CD4-positive, alpha-beta memory T cell (primary cell): Measurements from ENCODE around the gene SRCAP. TPM values are rescaled to one million over a fixed set of nuclear protein-coding genes. Genes with fewer than 3 reads are reported as not detected.
A peak's percentile ranks its signal among the peaks of the same experiment; 100 is the strongest.

Experiments
- CTCF ChIA-PET: fragments of 350-600 bp; sonication (Branson Sonifier 250); formaldehyde crosslinking; loops from one replicate; lab custom pipeline; 2021; ENCODE audit warnings: inconsistent platforms; ENCODE audit not compliant: partially characterized antibody; lab: Charles Lee
- POLR2A ChIA-PET: fragments of 350-600 bp; sonication (Branson Sonifier 250); formaldehyde crosslinking; loops from one replicate; lab custom pipeline; 2021; ENCODE audit not compliant: partially characterized antibody; lab: Charles Lee
- DNase-seq, 5 donors: peaks; one replicate each; pipeline versions ENCODE4 v3.0.0 to v3.0.0-alpha.2; 2020 to 2022; ENCODE audit warnings: mixed read lengths in 1 of 5
- H3K27ac ChIP-seq: one replicate; pipeline ENCODE4 v1.7.0; 2013; ENCODE audit warnings: low read depth, low read length
- H3K27me3 ChIP-seq: 2 replicates; pipeline ENCODE4 v1.7.0; 2013; ENCODE audit warnings: mild to moderate bottlenecking, low read length, moderate library complexity; ENCODE audit not compliant: insufficient read depth
- H3K36me3 ChIP-seq: 2 replicates; pipeline ENCODE4 v1.7.0; 2013; ENCODE audit warnings: mild to moderate bottlenecking, low read length, moderate library complexity; ENCODE audit not compliant: insufficient read depth
- H3K4me1 ChIP-seq: 2 replicates; pipeline ENCODE4 v1.7.0; 2013; ENCODE audit warnings: mild to moderate bottlenecking, low read length, moderate library complexity; ENCODE audit not compliant: insufficient read depth
- H3K4me3 ChIP-seq, 2 donors: one replicate each; pipeline ENCODE4 v1.7.0; 2013; ENCODE audit warnings: low read length in 2 of 2, mild to moderate bottlenecking in 1 of 2
- H3K9me3 ChIP-seq, 2 donors: one replicate each; pipeline ENCODE4 v1.7.0; 2013; ENCODE audit warnings: low read length in 2 of 2, control low read depth in 1 of 2; ENCODE audit not compliant: control insufficient read depth in 1 of 2
- H3K27ac Mint-ChIP-seq, 7 donors: one replicate each; pipeline ENCODE4 v1.8.0; 2020 to 2021; ENCODE audit warnings: mixed read lengths in 7 of 7, mild to moderate bottlenecking in 6 of 7, inconsistent platforms in 3 of 7, moderate library complexity in 3 of 7
- H3K27me3 Mint-ChIP-seq, 2 donors: one replicate each; pipeline ENCODE4 v1.8.0; 2020 to 2021; ENCODE audit warnings: mixed read lengths in 2 of 2
- H3K36me3 Mint-ChIP-seq, 2 donors: one replicate each; pipeline ENCODE4 v1.8.0; 2020 to 2021; ENCODE audit warnings: mixed read lengths in 2 of 2, inconsistent platforms in 1 of 2, mild to moderate bottlenecking in 1 of 2
- H3K4me1 Mint-ChIP-seq, 4 donors: one replicate each; pipeline ENCODE4 v1.8.0; 2020 to 2021; ENCODE audit warnings: mixed read lengths in 4 of 4, mild to moderate bottlenecking in 1 of 4
- H3K4me3 Mint-ChIP-seq, 8 donors: one replicate each; pipeline ENCODE4 v1.8.0; 2020 to 2021; ENCODE audit warnings: mixed read lengths in 8 of 8, mild to moderate bottlenecking in 7 of 8, moderate library complexity in 6 of 8, inconsistent platforms in 3 of 8
- H3K9me3 Mint-ChIP-seq, 8 donors: one replicate each; pipeline ENCODE4 v1.8.0; 2020 to 2021; ENCODE audit warnings: mixed read lengths in 8 of 8, mild to moderate bottlenecking in 5 of 8, inconsistent platforms in 3 of 8, moderate library complexity in 1 of 8
- intact Hi-C: fragments of 100-400 bp; cut with micrococcal nuclease; formaldehyde crosslinking; loops from one replicate; pipeline ENCODE4 v1.15.1; 2023
- polyA plus RNA-seq, 2 donors: library from polyadenylated mRNA; unstranded; fragments of 300-500 nt; fragmentation: Illumina TruSeq; gene quantifications; one replicate each; pipeline ENCODE4 v1.2.3, GENCODE V29; 2021
- total RNA-seq, 2 experiments: library from RNA; stranded (reverse); gene quantifications; one replicate each; pipeline ENCODE4 v1.2.3, GENCODE V29; 2021

The SRCAP gene
- total and polyA plus RNA-seq, 4 experiments from 2014 or later, result 1.2 to 115 (median 68.3) TPM

GRCh38 chr16:30663038-30663437 is 35.9 kb upstream of the SRCAP start:
- H3K27me3 Mint-ChIP-seq, result no peaks in the 10 kb centered on the region
- CTCF ChIA-PET, result interaction anchor here (1.0 to 1.1 kb wide), 2 partner anchors 31 to 181 kb away, joined by 3 to 5 read pairs; no protein-coding TSS in a partner anchor
- Histone ChIP-seq H3K4me3 (no peak overlapping the region), H3K27ac (no peak overlapping the region), H3K36me3 (peaks cover 68% of the 10 kb centered on the region), H3K27me3 (no peaks in the 10 kb centered on the region), H3K4me1 (peaks cover 37% of the 10 kb centered on the region), H3K9me3 (no peaks in the 10 kb centered on the region)
- H3K36me3 Mint-ChIP-seq, result peaks cover 41 to 69% of the 10 kb centered on the region in 2 donors
- POLR2A ChIA-PET, result no interaction called here
- intact Hi-C loops, result no loop called here
- H3K4me1 Mint-ChIP-seq, result peaks cover 27 to 48% (median 36%) of the 10 kb centered on the region in 4 donors
- peak overlapping the region in 5 of 7 donors; percentile 51 to 90 (median 86) for H3K27ac Mint-ChIP-seq
- peaks cover 0 to 4% (median 0%) of the 10 kb centered on the region in 8 donors for H3K9me3 Mint-ChIP-seq
- peak overlapping the region in 6 of 8 donors; percentile 15 to 57 (median 28) for H3K4me3 Mint-ChIP-seq
- no peak for DNase-seq

DNA sequence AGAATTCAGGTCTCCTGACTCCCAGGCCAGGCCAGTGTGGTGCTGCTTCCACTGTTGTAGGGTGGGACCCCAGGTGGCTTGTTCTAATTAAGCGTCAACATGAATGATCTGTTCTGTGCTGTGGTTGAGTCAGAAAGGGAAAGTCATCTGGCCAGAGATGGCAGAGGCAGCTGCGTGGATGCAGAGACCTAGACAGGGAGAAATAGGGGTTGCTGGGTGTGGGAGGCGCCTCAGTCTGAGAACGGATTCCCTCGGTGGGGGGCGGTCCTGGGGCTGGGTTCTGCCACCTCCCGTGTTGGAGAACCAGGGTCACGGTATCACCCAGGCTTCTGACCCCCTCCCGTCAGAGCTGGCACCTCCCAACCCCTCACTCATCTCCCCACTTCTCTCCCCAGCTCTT is 35.2 kb upstream of the SRCAP start:
- no peaks in the 10 kb centered on the region for H3K27me3 ChIP-seq
- Mint-ChIP-seq H3K36me3 (peaks cover 45 to 66% of the 10 kb centered on the region in 2 donors), H3K27me3 (no peaks in the 10 kb centered on the region), H3K4me1 (peaks cover 27 to 43% (median 34%) of the 10 kb centered on the region in 4 donors), H3K9me3 (no peaks in the 10 kb centered on the region), H3K27ac (peak overlapping the region in 6 of 7 donors; percentile 23 to 90 (median 82)), H3K4me3 (peak overlapping the region in 2 of 8 donors; percentile 7 to 15)
- CTCF ChIA-PET, result interaction anchor here (1.0 to 1.3 kb wide), 3 partner anchors 30 to 181 kb away, joined by 3 to 5 read pairs (median 4); no protein-coding TSS in a partner anchor
- POLR2A ChIA-PET, result no interaction called here
- peak overlapping the region; percentile 35 for H3K27ac ChIP-seq
- H3K4me1 ChIP-seq, result peaks cover 37% of the 10 kb centered on the region
- no peaks in the 10 kb centered on the region for H3K9me3 ChIP-seq
- H3K4me3 ChIP-seq, result no peak overlapping the region
- intact Hi-C loops, result no loop called here
- H3K36me3 ChIP-seq, result peaks cover 72% of the 10 kb centered on the region
- no peak for DNase-seq

DNA sequence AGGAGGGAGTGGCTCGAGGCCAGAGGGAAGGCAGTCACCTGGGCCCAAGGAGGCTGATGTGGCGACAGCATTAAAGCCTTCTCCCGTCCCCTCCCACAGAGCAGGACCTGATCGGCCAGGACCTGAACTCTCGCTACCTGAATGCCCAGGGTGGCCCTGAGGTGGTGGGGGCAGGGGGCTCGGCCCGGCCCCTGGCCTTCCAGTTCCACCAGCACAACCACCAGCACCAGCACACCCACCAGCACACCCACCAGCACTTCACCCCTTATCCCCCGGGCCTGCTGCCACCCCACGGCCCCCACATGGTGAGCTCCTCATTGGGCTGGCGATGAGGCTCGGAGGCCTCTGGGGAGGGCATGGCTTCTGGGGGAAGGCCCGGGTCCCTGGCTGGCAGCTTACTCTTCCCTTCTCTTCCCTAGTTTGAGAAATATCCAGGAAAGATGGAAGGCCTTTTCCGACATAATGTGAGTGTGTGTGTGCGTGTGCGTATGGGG is 34.3 kb upstream of the SRCAP start:
- peak overlapping the region in 2 of 7 donors; percentile 46 to 74 for H3K27ac Mint-ChIP-seq
- Histone ChIP-seq H3K27me3 (no peaks in the 10 kb centered on the region), H3K4me3 (no peak overlapping the region), H3K9me3 (no peaks in the 10 kb centered on the region), H3K4me1 (peaks cover 37% of the 10 kb centered on the region), H3K36me3 (peaks cover 77% of the 10 kb centered on the region), H3K27ac (no peak overlapping the region)
- no peak for DNase-seq
- intact Hi-C loops, result no loop called here
- H3K4me3 Mint-ChIP-seq, result no peak overlapping the region
- H3K27me3 Mint-ChIP-seq, result no peaks in the 10 kb centered on the region
- H3K36me3 Mint-ChIP-seq, result peaks cover 45 to 66% of the 10 kb centered on the region in 2 donors
- CTCF ChIA-PET, result interaction anchor here (1.3 to 3.0 kb wide), 2 partner anchors 29 to 35 kb away, joined by 4 to 17 read pairs; no protein-coding TSS in a partner anchor
- POLR2A ChIA-PET, result interaction anchor here (1.1 kb wide), 1 partner anchor 33 kb away, joined by 5 read pairs; no protein-coding TSS in a partner anchor
- peaks cover 27 to 42% (median 33%) of the 10 kb centered on the region in 4 donors for H3K4me1 Mint-ChIP-seq
- H3K9me3 Mint-ChIP-seq, result no peaks in the 10 kb centered on the region

DNA sequence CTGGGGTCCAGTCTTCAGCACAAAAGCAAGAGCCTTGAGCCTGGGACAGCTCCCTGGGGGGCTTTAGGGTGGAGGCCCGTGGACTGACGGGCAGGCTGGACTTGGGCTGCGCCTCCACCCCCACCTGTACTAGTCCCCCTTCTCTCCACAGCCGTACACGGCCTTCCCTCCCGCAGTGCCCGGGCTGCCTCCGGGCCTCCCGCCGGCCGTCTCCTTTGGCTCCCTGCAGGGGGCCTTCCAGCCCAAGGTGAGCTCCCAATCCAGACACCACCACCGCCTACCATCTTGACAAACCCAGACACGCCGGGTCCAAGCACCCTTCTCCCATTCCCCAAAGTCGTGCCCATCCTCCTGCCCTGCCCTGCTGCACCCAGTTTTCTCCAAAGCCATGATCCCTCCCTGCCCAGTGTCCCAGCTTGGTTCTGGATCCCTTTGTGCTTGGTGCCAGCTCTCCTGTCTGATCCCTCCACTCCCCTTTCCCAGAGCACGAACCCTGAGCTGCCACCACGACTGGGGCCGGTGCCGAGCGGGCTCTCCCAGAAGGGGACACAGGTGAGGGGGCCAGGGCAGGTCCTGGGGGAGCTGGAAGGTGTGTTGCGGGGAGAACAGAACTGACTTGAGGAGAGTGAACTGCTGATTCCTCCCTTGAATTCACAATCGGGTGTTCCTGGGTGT is 33.7 kb upstream of the SRCAP start:
- H3K27ac Mint-ChIP-seq, result peak overlapping the region in 3 of 7 donors; percentile 29 to 74 (median 46)
- no peaks in the 10 kb centered on the region for H3K27me3 Mint-ChIP-seq
- peaks cover 45 to 71% of the 10 kb centered on the region in 2 donors for H3K36me3 Mint-ChIP-seq
- H3K4me3 ChIP-seq, result no peak overlapping the region
- no peak for DNase-seq
- H3K4me1 Mint-ChIP-seq, result peaks cover 27 to 41% (median 33%) of the 10 kb centered on the region in 4 donors
- POLR2A ChIA-PET, result interaction anchor here (0.7 to 1.1 kb wide), 2 partner anchors 32 to 54 kb away, joined by 3 to 5 read pairs; no protein-coding TSS in a partner anchor
- no peaks in the 10 kb centered on the region for H3K9me3 ChIP-seq
- CTCF ChIA-PET, result interaction anchor here (1.2 to 3.0 kb wide), 3 partner anchors 29 to 256 kb away, joined by 4 to 17 read pairs (median 4); no protein-coding TSS in a partner anchor
- H3K9me3 Mint-ChIP-seq, result no peaks in the 10 kb centered on the region
- peak overlapping the region in 1 of 8 donors; percentile 44 for H3K4me3 Mint-ChIP-seq
- no peaks in the 10 kb centered on the region for H3K27me3 ChIP-seq
- intact Hi-C loops, result no loop called here
- H3K4me1 ChIP-seq, result peaks cover 36% of the 10 kb centered on the region
- H3K36me3 ChIP-seq, result peaks cover 83% of the 10 kb centered on the region
- no peak overlapping the region for H3K27ac ChIP-seq

DNA sequence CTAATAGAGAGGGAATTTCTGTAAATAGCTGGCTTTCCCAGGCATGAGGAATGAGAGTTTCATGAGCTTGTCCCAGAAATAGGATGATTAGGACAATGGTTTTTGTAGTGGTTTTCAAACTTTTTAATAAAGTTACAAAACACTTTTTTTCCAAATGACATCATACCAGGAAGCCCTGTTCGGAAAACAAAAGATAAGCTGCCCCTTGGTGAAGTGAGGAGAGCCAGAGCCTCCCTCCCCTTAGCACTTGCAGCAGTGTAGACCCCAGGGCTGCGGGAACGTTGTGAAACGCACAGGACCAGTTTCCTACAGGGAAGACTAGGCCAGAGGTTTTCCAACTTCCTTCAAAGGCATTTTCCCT is 33.2 kb upstream of the SRCAP start:
- Mint-ChIP-seq H3K27me3 (no peaks in the 10 kb centered on the region), H3K4me1 (peaks cover 23 to 36% (median 28%) of the 10 kb centered on the region in 4 donors), H3K4me3 (no peak overlapping the region), H3K27ac (peak overlapping the region in 3 of 7 donors; percentile 12 to 24 (median 13)), H3K36me3 (peaks cover 41 to 70% of the 10 kb centered on the region in 2 donors), H3K9me3 (no peaks in the 10 kb centered on the region)
- ChIA-PET CTCF (interaction anchor here (1.2 to 3.0 kb wide), 2 partner anchors 28 to 256 kb away, joined by 4 to 17 read pairs; no protein-coding TSS in a partner anchor), POLR2A (interaction anchor here (0.7 kb wide), 1 partner anchor 54 kb away, joined by 3 read pairs; no protein-coding TSS in a partner anchor)
- Histone ChIP-seq H3K9me3 (no peaks in the 10 kb centered on the region), H3K36me3 (peaks cover 83% of the 10 kb centered on the region), H3K4me1 (peaks cover 31% of the 10 kb centered on the region), H3K27ac (no peak overlapping the region), H3K27me3 (no peaks in the 10 kb centered on the region), H3K4me3 (no peak overlapping the region)
- intact Hi-C loops, result no loop called here
- DNase-seq, result no peak

DNA sequence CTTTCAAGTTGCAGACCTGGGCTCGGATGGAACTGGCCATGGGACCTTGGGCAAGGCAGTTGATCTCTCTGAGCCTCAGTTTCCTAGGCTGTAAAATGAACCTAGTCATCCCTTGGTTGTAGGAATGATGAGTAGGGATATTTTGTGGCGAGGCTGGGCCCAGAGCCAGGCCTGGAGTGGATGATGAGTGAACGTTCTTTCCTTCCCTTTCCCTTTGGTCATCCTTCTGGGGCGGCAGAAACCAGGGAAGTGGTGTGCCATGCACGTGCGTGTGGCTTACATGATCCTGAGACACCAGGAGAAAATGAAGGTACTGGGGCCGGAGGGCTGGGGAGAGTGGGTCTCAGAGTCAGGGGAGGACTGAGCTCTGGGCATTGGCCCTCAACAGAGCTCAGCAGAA is 32.3 kb upstream of the SRCAP start:
- intact Hi-C loops, result no loop called here
- H3K36me3 ChIP-seq, result peaks cover 75% of the 10 kb centered on the region
- H3K4me3 ChIP-seq, result no peak overlapping the region
- Mint-ChIP-seq H3K9me3 (no peaks in the 10 kb centered on the region), H3K27me3 (no peaks in the 10 kb centered on the region), H3K4me3 (no peak overlapping the region), H3K4me1 (peaks cover 16 to 27% (median 20%) of the 10 kb centered on the region in 4 donors), H3K27ac (peak overlapping the region in 3 of 7 donors; percentile 4 to 68 (median 24)), H3K36me3 (peaks cover 33 to 64% of the 10 kb centered on the region in 2 donors)
- DNase-seq, result no peak
- ChIA-PET CTCF (interaction anchor here (3.0 kb wide), 1 partner anchor 27 kb away, joined by 17 read pairs; no protein-coding TSS in a partner anchor), POLR2A (no interaction called here)
- H3K27me3 ChIP-seq, result no peaks in the 10 kb centered on the region
- peaks cover 23% of the 10 kb centered on the region for H3K4me1 ChIP-seq
- no peaks in the 10 kb centered on the region for H3K9me3 ChIP-seq
- H3K27ac ChIP-seq, result no peak overlapping the region
